NCI-H1930 (cell line): ENCODE results near the gene IGSF21.

ENCODE experiments used
- DNase-seq, 2 experiments: peaks; one replicate each; lab custom pipeline; 2025; lab: John Stamatoyannopoulos, UW

Gene IGSF21

GRCh38 chr1:18422954-18423353, 315.4 kb downstream of the IGSF21 start:
- DNase-seq: no peak

- DNase-seq: no peak
Measured at GRCh38 chr1:18426580-18426979, 319.0 kb downstream of the IGSF21 start.
